ENCODE data around the gene PRKX.

GRCh38 chrX:3712051-3712869, 1.2 kb downstream of the PRKX start:
- no peak for TF ChIP-seq CTCF (IDR thresholded peaks at IDR 0.05; ENCODE audit: poor library complexity)
- TF ChIP-seq EZH2phosphoT487 (IDR thresholded peaks at IDR 0.05; ENCODE audit: low read depth, severe bottlenecking, unreplicated experiment), result no peak

All from hepatocyte (in vitro differentiated cells).